Osteoblast (primary cell): ENCODE data around the gene PLEKHG4B. TPM values are rescaled to one million over a fixed set of nuclear protein-coding genes. Genes with fewer than 3 reads are reported as not detected.

Experiments used
- DNase-seq: peaks from one replicate; pipeline ENCODE4 v3.0.0; 2011; ENCODE audit warnings: low spot score, mixed read lengths; ENCODE audit not compliant: insufficient read length; ENCODE audit errors: missing footprints
- H2AFZ ChIP-seq: 2 replicates; pipeline ENCODE4 v1.6.0; 2011; ENCODE audit warnings: mild to moderate bottlenecking, low read length
- H3K27ac ChIP-seq: 2 replicates; pipeline ENCODE4 v1.5.1; 2011; ENCODE audit warnings: mild to moderate bottlenecking, low read depth, low read length, moderate library complexity
- H3K27me3 ChIP-seq: 2 replicates; pipeline ENCODE4 v1.6.0; 2012; ENCODE audit warnings: mild to moderate bottlenecking, control low read depth, inconsistent platforms, low read length, moderate library complexity; ENCODE audit not compliant: insufficient read depth
- H3K36me3 ChIP-seq: 2 replicates; pipeline ENCODE4 v1.5.1; 2011; ENCODE audit warnings: mild to moderate bottlenecking, low read length, control low read depth, moderate library complexity; ENCODE audit not compliant: insufficient read depth
- H3K4me1 ChIP-seq: 2 replicates; pipeline ENCODE4 v1.5.1; 2011; ENCODE audit warnings: mild to moderate bottlenecking, low read length, control low read depth, moderate library complexity; ENCODE audit not compliant: insufficient read depth
- H3K4me2 ChIP-seq: 2 replicates; pipeline ENCODE4 v1.6.0; 2011; ENCODE audit warnings: mild to moderate bottlenecking, low read length; ENCODE audit not compliant: insufficient read depth
- H3K4me3 ChIP-seq: fragments of 200-600 bp; sonication (generic); 3 replicates; pipeline ENCODE4 v1.5.1; 2012; ENCODE audit warnings: mild to moderate bottlenecking, low read length, inconsistent platforms; ENCODE audit not compliant: insufficient read depth
- H3K79me2 ChIP-seq: 2 replicates; pipeline ENCODE4 v1.6.0; 2012; ENCODE audit warnings: mild to moderate bottlenecking, low read length, control low read depth, inconsistent platforms; ENCODE audit not compliant: insufficient read depth
- H3K9me3 ChIP-seq: 2 replicates; pipeline ENCODE4 v1.5.1; 2011; ENCODE audit warnings: low read depth, low read length, control low read depth
- H4K20me1 ChIP-seq: 2 replicates; pipeline ENCODE4 v1.6.0; 2012; ENCODE audit warnings: mild to moderate bottlenecking, low read length, control low read depth; ENCODE audit not compliant: insufficient read depth
- total RNA-seq: library from RNA; depleted of rRNA; stranded (reverse); fragments of >200 nt; gene quantifications from 2 replicates; pipeline ENCODE4 v1.2.3, GENCODE V29; 2012
- TF ChIP-seq, protein P1 (sequence below): IDR thresholded peaks from 2 replicates; pipeline ENCODE4 v1.5.1; 2011; ENCODE audit warnings: mild to moderate bottlenecking, low read depth, low read length, moderate library complexity; ENCODE audit errors: extremely low read depth

Gene PLEKHG4B
- total RNA-seq, 1 donor, result 0.36 TPM

DNA sequence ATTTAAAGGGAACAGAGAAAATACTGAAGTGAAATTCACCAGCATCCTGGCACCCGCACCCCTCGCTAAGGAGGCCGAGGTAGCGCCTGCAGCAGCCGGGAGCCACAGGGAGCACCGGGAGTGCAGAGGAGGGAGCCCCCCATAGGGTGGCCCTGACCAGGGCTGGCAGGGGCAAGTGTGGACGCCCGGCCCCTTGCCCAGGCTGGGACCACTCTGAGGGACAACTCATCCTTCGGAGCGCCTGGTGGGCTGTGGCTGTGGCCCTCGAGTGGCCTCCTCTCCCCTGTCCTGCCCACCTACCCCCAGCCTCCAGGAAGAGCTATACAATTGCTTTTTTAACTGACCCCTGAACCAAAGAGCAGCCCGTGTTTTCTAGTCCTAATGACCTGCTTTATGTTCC is 47.0 kb downstream of the PLEKHG4B start:
- TF ChIP-seq, protein P1, sequence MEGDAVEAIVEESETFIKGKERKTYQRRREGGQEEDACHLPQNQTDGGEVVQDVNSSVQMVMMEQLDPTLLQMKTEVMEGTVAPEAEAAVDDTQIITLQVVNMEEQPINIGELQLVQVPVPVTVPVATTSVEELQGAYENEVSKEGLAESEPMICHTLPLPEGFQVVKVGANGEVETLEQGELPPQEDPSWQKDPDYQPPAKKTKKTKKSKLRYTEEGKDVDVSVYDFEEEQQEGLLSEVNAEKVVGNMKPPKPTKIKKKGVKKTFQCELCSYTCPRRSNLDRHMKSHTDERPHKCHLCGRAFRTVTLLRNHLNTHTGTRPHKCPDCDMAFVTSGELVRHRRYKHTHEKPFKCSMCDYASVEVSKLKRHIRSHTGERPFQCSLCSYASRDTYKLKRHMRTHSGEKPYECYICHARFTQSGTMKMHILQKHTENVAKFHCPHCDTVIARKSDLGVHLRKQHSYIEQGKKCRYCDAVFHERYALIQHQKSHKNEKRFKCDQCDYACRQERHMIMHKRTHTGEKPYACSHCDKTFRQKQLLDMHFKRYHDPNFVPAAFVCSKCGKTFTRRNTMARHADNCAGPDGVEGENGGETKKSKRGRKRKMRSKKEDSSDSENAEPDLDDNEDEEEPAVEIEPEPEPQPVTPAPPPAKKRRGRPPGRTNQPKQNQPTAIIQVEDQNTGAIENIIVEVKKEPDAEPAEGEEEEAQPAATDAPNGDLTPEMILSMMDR, result no peak
- H3K4me3 ChIP-seq, result no peak overlapping the region
- peaks cover 8% of the 10 kb centered on the region for H3K27me3 ChIP-seq
- no peaks in the 10 kb centered on the region for H4K20me1 ChIP-seq
- no peak overlapping the region for H3K27ac ChIP-seq
- no peak for DNase-seq
- no peak overlapping the region for H2AFZ ChIP-seq
- H3K79me2 ChIP-seq, result no peaks in the 10 kb centered on the region
- no peaks in the 10 kb centered on the region for H3K36me3 ChIP-seq
- H3K9me3 ChIP-seq, result no peaks in the 10 kb centered on the region
- H3K4me1 ChIP-seq, result no peaks in the 10 kb centered on the region
- H3K4me2 ChIP-seq, result no peak overlapping the region

DNA sequence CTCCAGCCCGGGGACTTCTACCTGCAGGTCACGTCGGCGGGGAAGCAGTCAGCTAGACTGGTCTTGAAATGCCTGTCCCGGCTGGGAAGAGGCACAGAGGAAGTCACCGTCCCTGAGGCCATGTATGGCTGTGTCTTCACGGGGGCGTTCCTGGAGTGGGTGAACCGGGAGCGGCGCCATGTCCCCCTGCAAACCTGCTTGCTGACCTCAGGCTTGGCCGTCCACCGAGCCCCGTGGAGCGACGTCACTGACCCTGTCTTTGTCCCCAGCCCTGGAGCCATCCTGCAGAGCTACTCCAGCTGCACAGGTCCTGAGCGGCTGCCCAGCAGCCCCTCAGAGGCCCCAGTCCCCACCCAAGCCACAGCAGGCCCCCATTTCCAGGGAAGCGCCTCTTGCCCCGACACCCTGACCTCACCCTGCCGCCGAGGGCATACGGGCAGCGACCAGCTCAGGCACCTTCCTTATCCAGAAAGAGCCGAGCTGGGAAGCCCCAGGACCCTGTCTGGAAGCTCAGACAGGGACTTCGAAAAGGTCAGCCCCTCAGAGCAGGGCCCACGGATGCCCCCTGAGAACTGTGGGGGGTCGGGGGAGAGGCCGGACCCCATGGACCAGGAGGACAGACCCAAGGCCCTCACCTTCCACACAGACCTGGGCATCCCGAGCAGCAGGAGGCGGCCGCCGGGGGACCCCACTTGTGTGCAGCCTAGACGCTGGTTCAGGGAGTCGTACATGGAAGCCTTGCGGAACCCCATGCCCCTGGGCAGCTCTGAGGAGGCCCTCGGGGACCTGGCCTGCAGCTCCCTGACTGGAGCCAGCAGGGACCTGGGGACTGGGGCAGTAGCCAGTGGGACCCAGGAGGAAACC is 47.8 kb downstream of the PLEKHG4B start:
- Histone ChIP-seq H3K27me3 (peaks cover 13% of the 10 kb centered on the region), H3K9me3 (no peaks in the 10 kb centered on the region), H3K4me1 (no peaks in the 10 kb centered on the region), H3K79me2 (no peaks in the 10 kb centered on the region), H3K36me3 (no peaks in the 10 kb centered on the region), H2AFZ (no peak overlapping the region), H4K20me1 (no peaks in the 10 kb centered on the region), H3K4me3 (no peak overlapping the region), H3K27ac (no peak overlapping the region), H3K4me2 (no peak overlapping the region)
- peak; percentile 86 for DNase-seq
- TF ChIP-seq, protein P1, result no peak

DNA sequence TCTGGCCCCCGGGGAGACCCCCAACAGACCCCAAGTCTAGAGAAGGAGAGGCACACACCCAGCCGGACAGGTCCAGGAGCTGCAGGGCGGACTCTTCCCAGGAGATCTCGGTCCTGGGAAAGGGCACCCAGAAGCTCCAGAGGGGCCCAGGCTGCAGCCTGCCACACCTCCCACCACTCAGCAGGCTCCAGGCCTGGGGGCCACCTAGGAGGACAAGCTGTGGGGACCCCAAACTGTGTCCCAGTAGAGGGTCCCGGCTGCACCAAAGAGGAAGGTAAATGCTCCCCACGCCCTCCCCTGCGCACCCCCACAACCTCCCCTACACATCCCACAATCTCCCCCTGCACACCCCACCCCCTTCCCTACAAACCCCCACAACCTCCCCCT is 48.5 kb downstream of the PLEKHG4B start:
- Histone ChIP-seq H3K9me3 (no peaks in the 10 kb centered on the region), H3K79me2 (no peaks in the 10 kb centered on the region), H3K27ac (no peak overlapping the region), H3K4me2 (no peak overlapping the region), H2AFZ (no peak overlapping the region), H3K36me3 (no peaks in the 10 kb centered on the region), H3K27me3 (peaks cover 13% of the 10 kb centered on the region), H3K4me3 (no peak overlapping the region), H4K20me1 (no peaks in the 10 kb centered on the region), H3K4me1 (no peaks in the 10 kb centered on the region)
- TF ChIP-seq, protein P1, result no peak
- no peak for DNase-seq

DNA sequence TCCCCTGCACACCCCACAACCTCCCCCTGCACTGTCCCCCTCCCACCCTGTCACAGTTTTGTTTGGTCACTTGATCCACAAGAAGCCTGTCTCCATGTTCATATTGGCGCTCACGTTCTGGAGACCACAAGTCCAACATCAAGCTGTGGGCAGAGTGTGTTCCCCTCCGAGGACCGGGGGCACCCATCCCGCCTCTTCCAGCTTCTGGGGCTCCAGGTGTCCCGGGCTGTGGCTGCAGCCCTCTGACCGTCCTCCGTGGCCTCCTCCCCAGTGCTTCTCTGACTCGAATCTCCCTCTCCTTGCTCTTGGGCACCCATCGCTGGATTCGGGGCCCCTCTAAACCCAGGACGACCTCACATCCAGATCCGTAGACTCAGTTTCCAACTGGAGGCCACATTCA is 49.2 kb downstream of the PLEKHG4B start:
- Histone ChIP-seq H3K27me3 (peaks cover 12% of the 10 kb centered on the region), H3K4me3 (no peak overlapping the region)

More for the DNA sequence above, 49.2 kb downstream of the PLEKHG4B start:
- Histone ChIP-seq H3K79me2 (no peaks in the 10 kb centered on the region), H2AFZ (no peak overlapping the region), H3K4me2 (no peak overlapping the region), H3K36me3 (no peaks in the 10 kb centered on the region), H3K4me1 (no peaks in the 10 kb centered on the region), H4K20me1 (no peaks in the 10 kb centered on the region), H3K27ac (no peak overlapping the region), H3K9me3 (no peaks in the 10 kb centered on the region)
- TF ChIP-seq, protein P1, result no peak
- DNase-seq, result no peak
